ENCODE results near the gene CAMTA1. TPM values are rescaled to one million over a fixed set of nuclear protein-coding genes. Genes with fewer than 3 reads are reported as not detected.

CAMTA1 gene
- total RNA-seq, 4 donors from 2014 or later = 57.4 to 88.3 (median 62.1) TPM

DNA sequence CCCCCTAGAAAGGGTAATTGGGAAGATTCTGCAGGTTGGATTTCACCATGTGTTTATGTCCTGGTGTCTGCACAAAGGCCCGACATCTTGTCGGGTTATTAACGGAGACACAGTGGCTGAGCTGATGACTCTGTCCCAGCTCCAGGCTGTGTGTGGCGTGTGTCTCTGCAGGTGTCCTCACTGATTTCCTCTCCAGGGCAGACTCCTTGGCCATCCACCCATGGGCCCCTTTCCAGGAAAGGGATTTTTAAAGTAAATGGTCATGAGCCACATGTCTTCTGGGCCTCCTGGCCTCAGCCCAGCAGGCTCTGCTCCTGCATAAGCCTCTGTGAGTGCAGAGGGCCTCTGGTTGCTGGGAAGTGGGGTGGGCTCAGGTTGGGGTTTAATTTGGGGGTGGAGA is 567.1 kb downstream of the CAMTA1 start:
- DNase-seq = no peak
- no peak for TF ChIP-seq POLR2A (IDR thresholded peaks at IDR 0.05)
- TF ChIP-seq, protein P1, sequence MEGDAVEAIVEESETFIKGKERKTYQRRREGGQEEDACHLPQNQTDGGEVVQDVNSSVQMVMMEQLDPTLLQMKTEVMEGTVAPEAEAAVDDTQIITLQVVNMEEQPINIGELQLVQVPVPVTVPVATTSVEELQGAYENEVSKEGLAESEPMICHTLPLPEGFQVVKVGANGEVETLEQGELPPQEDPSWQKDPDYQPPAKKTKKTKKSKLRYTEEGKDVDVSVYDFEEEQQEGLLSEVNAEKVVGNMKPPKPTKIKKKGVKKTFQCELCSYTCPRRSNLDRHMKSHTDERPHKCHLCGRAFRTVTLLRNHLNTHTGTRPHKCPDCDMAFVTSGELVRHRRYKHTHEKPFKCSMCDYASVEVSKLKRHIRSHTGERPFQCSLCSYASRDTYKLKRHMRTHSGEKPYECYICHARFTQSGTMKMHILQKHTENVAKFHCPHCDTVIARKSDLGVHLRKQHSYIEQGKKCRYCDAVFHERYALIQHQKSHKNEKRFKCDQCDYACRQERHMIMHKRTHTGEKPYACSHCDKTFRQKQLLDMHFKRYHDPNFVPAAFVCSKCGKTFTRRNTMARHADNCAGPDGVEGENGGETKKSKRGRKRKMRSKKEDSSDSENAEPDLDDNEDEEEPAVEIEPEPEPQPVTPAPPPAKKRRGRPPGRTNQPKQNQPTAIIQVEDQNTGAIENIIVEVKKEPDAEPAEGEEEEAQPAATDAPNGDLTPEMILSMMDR (IDR thresholded peaks at IDR 0.05) = no peak
- Histone ChIP-seq H3K27me3 (no peaks in the 10 kb centered on the region), H3K4me1 (no peaks in the 10 kb centered on the region), H3K9me3 (no peaks in the 10 kb centered on the region), H3K4me3 (no peak overlapping the region), H3K36me3 (no peaks in the 10 kb centered on the region), H3K27ac (no peak overlapping the region)

DNA sequence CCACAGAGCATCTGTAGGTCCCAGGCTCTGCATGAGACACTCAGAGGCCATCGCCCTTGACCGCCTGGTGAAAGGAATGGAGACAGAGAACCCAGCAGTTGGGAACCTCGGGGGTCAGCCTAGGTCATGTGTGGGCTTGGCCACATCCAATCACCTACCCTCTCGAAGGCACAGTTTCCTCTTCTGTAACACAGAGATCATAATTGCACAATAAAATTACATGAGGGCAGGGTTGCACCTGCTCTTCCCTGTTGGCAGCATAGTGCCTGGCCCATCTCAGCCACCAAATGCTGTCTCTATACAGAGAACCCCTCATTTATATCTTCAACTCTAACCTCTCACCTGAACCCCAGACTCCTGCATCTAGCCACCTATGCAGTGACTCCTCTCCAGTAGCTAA is 567.7 kb downstream of the CAMTA1 start:
- TF ChIP-seq POLR2A (IDR thresholded peaks at IDR 0.05) = no peak
- TF ChIP-seq, protein P1 (IDR thresholded peaks at IDR 0.05) = no peak
- Histone ChIP-seq H3K27ac (no peak overlapping the region), H3K36me3 (no peaks in the 10 kb centered on the region), H3K27me3 (no peaks in the 10 kb centered on the region), H3K9me3 (no peaks in the 10 kb centered on the region), H3K4me1 (no peaks in the 10 kb centered on the region), H3K4me3 (no peak overlapping the region)
- DNase-seq = no peak

DNA sequence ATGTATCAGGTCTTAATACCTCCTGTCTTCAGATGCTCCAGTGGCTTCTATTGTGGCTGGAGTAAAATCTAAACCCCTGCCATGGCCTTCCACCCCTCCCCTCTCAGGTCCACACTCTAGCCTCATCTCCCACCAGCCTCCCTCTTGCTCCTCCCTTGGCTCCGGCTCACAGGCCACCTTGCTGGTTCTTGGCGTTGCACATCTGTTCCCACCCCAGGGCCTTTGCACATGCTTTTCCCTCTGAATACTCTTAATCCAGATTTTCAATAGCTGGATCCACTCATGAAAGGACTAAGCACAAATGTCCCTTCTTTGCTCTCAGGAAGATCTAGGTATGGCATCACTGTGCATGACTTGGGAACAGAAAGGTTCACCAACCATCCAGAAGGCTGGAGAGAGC is 570.4 kb downstream of the CAMTA1 start:
- Histone ChIP-seq H3K4me1 (no peaks in the 10 kb centered on the region), H3K4me3 (no peak overlapping the region), H3K27ac (no peak overlapping the region), H3K9me3 (no peaks in the 10 kb centered on the region), H3K27me3 (no peaks in the 10 kb centered on the region), H3K36me3 (no peaks in the 10 kb centered on the region)
- no peak for DNase-seq
- TF ChIP-seq, protein P1 (IDR thresholded peaks at IDR 0.05) = no peak
- no peak for TF ChIP-seq POLR2A (IDR thresholded peaks at IDR 0.05)

DNA sequence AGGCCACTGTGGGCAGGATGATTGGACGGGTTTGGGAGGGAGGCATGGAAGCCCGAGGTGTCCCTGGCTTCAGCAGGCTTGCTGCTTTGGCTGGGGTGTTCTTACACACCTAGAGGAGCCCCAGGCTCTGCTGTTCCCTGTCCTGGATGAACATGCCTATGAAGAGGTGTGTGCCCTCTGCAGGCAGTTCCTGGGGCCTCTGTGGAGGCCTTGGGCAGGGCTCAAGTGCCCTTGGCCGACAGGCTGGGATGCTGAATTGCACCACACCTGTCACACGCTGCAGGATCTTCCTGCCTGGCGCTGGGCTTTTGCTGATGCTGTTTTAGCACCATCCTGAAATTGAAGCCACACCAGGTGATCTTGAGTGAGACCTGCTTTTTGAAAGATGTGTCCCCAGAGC is 570.8 kb downstream of the CAMTA1 start:
- no peak overlapping the region for H3K27ac ChIP-seq
- DNase-seq = no peak
- H3K27me3 ChIP-seq = no peaks in the 10 kb centered on the region
- TF ChIP-seq, protein P1 (IDR thresholded peaks at IDR 0.05) = no peak
- TF ChIP-seq POLR2A (IDR thresholded peaks at IDR 0.05) = no peak
- no peaks in the 10 kb centered on the region for H3K36me3 ChIP-seq
- H3K9me3 ChIP-seq = no peaks in the 10 kb centered on the region
- no peaks in the 10 kb centered on the region for H3K4me1 ChIP-seq
- H3K4me3 ChIP-seq = no peak overlapping the region

DNA sequence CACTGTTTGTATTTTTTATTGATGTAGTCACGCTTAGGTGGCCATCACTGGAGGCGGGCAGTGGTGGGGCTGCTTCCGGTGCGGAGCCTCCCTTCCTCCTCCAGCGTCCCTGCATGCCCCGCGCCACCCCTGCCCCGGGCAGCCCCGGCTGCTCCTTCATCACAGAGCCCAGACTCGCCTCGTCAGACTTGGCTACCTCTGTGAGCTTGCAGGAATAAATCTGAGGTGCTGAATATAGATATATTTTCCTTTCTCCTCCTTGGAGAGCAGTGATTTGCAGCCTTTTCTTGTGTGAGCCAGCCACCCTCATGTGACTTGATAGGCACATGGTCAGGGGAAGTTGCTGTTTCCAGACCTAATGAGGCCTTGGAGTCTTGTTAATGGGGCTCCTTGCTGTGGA is 573.2 kb downstream of the CAMTA1 start:
- Histone ChIP-seq H3K4me3 (no peak overlapping the region), H3K9me3 (no peaks in the 10 kb centered on the region), H3K27me3 (no peaks in the 10 kb centered on the region), H3K4me1 (no peaks in the 10 kb centered on the region), H3K36me3 (no peaks in the 10 kb centered on the region), H3K27ac (no peak overlapping the region)
- TF ChIP-seq POLR2A (IDR thresholded peaks at IDR 0.05) = no peak
- TF ChIP-seq, protein P1 (IDR thresholded peaks at IDR 0.05) = no peak
- DNase-seq = no peak

DNA sequence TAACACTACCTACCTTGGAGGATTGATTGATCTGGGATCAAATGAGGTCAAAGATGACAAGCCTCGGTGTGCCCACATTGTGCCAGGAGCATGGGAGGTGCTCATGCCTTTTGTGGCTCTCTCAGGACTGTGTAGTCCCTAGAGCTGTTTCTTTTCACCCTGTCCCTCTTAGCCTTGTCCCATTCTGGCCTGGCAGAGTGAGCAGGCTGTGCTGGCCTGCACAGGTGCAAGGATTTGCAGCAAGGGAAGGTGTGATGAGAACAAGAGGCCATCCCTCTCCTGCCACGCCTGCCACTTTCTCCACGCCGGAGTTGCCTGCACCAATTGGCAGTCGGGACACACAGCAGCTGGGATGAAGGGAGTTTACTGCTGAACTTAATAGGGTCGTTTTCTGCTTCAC is 575.3 kb downstream of the CAMTA1 start:
- Histone ChIP-seq H3K36me3 (no peaks in the 10 kb centered on the region), H3K4me1 (no peaks in the 10 kb centered on the region), H3K27ac (no peak overlapping the region), H3K4me3 (no peak overlapping the region), H3K27me3 (no peaks in the 10 kb centered on the region), H3K9me3 (no peaks in the 10 kb centered on the region)
- TF ChIP-seq, protein P1 (IDR thresholded peaks at IDR 0.05) = no peak
- TF ChIP-seq POLR2A (IDR thresholded peaks at IDR 0.05) = no peak
- DNase-seq = no peak
